Amniotic stem cell (primary cell): ENCODE measurements around the gene DHRS12.
A peak's percentile ranks its signal among the peaks of the same experiment; 100 is the strongest.
"Not testable (repeated sequence)": the region's sequence is repeated elsewhere in the genome, so short reads cannot be mapped to it uniquely, and the experiment has no call there.

Experiments used
- DNase-seq: peaks from one replicate; lab custom pipeline; 2025; lab: John Stamatoyannopoulos, UW

DHRS12 gene

GRCh38 chr13:51827254-51827653 is 23.3 kb upstream of the DHRS12 start:
- no peak for DNase-seq

GRCh38 chr13:51826606-51827005 is 22.6 kb upstream of the DHRS12 start:
- no peak for DNase-seq

GRCh38 chr13:51825681-51826254 is 21.8 kb upstream of the DHRS12 start:
- no peak for DNase-seq

DNA sequence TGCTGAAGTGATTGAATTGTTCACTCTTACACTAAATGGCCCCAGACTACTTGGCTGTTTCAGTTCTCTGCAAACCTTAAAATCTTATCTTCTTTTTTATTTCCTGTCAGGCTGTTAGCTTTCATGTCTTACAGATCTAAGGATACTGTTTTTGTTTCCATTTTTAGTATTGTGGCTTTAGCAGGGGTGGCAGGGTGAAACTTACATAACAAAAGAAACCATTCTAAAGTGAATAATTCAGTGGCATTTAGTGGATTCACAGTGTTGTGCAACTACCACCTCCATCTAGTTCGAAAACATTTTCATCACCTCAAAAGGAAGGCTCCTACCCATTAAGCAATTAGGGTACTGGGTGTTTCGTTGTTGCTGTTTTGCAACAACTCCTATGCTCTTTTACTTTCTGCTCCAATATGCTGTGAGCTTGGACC is 21.2 kb upstream of the DHRS12 start:
- no peak for DNase-seq

DNA sequence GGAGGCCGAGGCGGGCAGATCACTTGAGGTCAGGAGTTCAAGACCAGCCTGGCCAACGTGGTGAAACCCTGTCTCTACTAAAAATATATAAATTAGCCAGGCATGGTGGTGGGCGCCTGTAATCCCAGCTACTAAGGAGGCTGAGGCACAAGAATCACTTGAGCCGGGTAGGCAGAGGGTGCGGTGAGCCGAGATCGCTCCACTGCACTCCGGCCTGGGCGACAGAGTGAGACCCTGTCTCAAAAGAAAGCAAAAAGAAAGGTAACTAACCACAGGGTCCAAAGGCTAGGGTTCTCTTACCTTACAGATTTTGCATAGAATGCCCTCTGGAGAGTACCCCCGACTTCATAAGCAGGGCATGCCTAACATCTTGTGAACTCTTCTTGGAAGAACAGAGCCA is 20.7 kb upstream of the DHRS12 start:
- not testable (repeated sequence) for DNase-seq

- DNase-seq, result no peak
Observed at GRCh38 chr13:51823863-51824262, 19.9 kb upstream of the DHRS12 start.

DNA sequence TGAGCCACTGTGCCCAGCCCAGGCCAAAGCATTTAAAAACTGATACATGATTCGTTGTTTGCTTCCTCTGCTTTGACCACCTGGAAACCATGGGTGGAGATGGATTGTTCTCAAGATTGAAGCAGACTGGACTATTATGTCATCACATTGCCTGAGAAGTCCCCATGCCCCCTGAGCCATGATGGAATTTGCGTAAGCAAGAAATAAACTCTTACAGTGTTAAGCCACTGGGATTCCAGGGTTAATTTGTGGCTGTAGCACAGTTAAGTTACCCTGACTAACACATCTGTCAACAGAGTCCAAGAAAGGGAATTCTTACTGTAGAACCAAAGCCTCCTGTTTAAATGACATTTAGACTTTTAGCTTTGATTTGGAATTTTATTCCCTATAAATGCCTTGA is 19.4 kb upstream of the DHRS12 start:
- no peak for DNase-seq

GRCh38 chr13:51822106-51822815 is 18.3 kb upstream of the DHRS12 start:
- no peak for DNase-seq

DNA sequence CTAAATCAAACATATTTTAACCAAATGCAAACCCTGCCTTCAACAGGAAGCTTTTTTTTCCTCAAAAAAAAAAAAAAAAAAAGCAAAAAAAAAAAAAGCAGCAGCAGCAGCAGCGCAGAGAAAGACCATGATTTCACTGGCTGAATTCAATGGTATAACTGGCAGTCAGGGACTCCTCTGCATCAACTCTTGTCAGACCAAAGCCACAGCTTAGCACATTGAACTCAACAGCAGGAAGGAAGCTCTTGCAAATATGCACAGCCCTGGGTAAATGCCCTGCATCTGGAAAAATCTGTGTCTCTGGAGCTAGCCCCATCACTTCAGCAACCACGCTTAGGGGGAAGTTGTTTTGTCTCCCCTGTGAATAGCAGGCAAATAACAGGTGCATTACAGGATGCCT is 17.6 kb upstream of the DHRS12 start:
- no peak for DNase-seq

GRCh38 chr13:51820016-51820597 is 16.1 kb upstream of the DHRS12 start:
- no peak for DNase-seq

DNA sequence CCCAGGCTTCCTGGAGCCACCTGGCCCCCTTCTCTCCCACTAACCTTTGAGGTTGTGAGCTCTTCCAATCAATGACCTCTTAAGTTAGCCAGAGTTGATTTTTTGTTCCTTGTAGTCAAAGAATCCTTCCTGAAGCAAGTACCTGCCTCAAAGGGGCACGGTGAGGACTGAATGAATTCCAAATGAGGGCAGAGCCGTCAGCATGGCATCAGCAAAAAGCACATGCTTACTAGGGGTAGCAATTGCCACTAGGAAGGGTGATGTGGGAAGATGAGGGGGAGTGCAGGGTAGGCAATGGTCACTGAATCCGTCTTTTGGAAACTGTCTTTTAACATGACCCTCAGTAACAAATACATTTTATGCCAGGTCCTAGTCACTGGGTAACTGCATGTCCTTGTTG is 15.6 kb upstream of the DHRS12 start:
- no peak for DNase-seq

GRCh38 chr13:51818781-51819511 is 15.0 kb upstream of the DHRS12 start:
- DNase-seq, result no peak

DNA sequence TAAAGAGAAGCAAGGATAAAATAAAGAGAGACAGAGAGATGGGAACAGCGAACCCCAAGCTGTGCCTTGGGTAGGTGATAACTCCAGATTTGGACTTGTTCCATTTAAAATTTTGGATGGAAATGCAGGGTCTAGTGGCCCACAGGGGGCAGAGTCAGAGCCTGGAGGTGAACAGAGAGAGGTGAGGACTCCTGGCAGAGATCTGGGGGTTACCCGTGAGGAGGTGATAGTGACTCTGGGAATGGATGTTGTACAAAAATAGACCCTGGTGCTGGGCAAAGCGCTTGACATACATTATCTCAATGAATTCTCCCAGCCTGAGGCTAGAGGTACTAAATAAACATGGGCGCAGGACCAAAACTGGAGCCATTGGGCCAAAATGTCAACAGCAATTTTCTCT is 14.3 kb upstream of the DHRS12 start:
- no peak for DNase-seq

- no peak for DNase-seq
Observed at GRCh38 chr13:51817717-51818116, 13.8 kb upstream of the DHRS12 start.

DNA sequence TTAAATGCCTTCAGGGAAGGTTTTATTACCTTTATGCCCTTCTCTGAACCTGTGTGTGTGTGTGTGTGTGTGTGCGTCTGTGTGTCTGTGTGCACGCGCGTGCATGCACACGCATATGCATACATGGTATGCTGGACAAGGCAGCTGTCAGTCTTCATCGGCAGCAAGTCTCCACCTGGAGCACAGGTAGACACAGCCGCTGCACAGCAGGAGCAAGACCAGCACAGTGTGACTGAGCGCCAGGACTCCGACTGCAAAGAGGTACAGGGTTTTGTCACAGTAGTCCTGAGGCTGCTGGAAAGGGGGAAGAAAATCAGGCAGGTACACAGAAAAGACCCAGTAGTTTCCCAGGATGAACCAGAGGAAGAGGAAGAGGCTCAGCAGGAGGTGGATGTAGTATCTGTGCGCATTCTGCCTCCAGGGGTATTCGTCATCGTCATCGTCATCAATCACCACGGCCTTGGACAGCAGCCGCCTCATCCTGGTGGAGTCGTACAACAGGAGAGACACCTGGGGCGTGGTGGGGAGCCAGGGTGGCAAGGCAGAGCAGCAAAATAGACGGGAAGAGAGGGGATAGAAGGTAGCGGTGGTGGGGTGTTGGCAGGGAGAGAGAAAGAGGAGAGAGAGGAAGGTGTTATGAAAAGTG is 12.8 kb upstream of the DHRS12 start:
- DNase-seq, result no peak

GRCh38 chr13:51815848-51816247 is 11.9 kb upstream of the DHRS12 start:
- DNase-seq, result no peak

DNA sequence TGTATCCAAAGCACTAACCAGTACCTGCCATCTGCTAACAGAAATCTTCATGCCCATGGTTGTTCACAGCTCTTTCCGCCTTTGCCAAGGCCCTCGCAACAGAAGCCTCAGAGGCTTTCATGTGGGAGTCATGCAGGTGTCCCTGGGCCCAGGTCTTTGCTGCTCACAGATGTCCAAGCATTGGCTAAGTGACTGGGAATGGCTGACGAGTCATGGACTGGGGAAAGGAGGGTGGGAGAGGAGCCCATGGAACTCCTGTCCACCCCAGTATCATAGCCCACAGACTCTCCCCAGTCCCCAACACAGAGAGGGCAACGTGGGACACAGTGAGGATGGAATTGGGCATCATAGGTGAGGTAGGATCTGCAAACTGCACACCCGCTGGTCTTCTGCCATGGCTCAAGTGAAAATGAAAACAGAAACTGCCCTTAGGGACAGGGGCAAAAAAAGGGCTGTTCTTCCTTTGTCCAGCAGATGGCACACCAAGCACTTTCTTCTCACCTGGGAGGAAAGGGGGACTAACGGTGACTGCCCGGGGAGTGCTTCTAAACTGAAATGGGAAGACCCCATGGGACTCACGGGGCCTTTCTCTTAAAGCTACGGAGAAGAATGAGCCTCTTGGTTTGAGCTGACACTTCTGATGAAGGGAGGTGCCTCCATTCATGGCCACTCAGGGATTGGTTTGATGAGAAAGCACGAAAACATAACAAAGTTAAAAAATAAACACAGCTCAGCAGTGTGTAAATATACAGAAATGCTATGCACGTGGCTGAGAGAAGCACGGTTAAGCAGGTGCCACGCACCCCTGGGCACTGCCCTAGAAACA is 11.1 kb upstream of the DHRS12 start:
- peak; percentile 25 for DNase-seq

DNA sequence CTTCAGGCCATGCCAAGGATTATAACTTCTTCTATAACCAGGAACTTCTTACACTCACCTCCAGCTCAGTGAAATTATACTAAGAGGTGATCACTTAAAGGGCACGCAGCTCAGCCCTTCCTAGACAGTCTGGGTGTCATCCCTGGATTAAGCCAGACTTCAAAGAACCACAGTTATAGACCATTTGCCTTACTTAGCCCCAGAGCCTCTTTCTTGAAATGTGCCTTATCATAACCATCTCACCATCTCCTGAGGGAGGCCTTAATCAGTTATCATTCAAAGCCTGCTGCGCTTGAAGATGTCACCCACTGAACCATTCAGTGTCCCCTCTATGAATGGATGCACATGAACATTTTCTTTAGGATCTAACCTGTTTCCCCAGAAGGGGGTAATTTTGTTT is 10.1 kb upstream of the DHRS12 start:
- DNase-seq, result no peak

- no peak for DNase-seq
Observed at GRCh38 chr13:51811920-51812451, 8.0 kb upstream of the DHRS12 start.

DNA sequence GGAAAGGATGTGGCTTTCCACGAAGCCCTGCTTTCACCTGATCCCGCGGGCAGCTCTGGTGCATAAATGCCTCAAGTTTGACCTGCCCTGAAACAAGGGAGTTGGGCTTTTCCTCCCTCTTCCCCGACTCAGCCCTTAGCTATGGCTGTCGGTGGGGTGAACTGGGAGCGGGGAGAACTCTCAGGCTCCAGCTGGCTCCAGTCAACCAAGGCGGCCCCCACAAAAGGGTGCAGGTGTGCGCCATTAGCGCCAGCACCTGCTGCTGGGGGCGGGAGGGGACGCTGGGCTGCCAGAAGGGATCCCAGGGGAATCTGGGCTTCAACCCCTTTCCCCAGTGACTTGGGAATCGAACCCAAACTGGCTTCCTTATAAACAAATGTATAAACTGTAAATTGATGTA is 7.1 kb upstream of the DHRS12 start:
- no peak for DNase-seq

DNA sequence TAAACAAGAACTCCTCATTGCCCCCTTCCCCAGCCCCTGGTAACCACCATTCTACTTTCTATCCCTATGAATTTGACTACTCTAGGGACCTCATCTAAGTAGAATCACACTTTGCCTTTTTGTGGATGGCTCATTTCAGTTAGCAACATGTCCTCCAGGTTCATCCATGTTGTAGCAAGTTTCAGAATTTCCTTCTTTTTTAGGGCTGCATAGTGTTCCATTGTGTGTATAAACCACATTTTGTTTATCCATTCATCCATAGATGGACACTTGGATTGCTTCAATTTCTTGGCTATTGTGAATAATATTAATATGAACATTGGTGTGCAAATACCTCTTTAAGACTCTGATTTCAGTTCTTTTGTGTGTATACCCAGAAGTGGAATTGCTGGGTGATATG is 4.8 kb upstream of the DHRS12 start:
- DNase-seq, result no peak
